Activated CD4-positive, alpha-beta T cell treated with anti-CD3 and anti-CD28 coated beads for 24 hours (primary cell): ENCODE measurements around the gene ENTPD7.
"Not testable (repeated sequence)": the region's sequence is repeated elsewhere in the genome, so short reads cannot be mapped to it uniquely, and the experiment has no call there.

ENCODE experiments used
- DNase-seq, 2 donors: peaks; one replicate each; pipeline ENCODE4 v3.0.0-alpha.2; 2020; ENCODE audit warnings: low read depth in 2 of 2

Gene ENTPD7

GRCh38 chr10:99659031-99659867 is at the start of gene ENTPD7:
Gene ENTPD7, plus strand, starts transcription at chr10:99659509. Its CDS starts 448 bp downstream, at chr10:99659957.
- peak; percentile 85 to 89 for DNase-seq

- no peak for DNase-seq
These were observed 49.1 kb upstream of the ENTPD7 start for GRCh38 chr10:99610221-99610620.

GRCh38 chr10:99611326-99611725 is 48.0 kb upstream of the ENTPD7 start:
- DNase-seq: no peak

- peak in 1 of 2 donors; percentile 25 for DNase-seq
These were observed 47.0 kb upstream of the ENTPD7 start for GRCh38 chr10:99612167-99612831.

GRCh38 chr10:99615426-99615825 is 43.9 kb upstream of the ENTPD7 start:
- DNase-seq: no peak

GRCh38 chr10:99617696-99618095 is 41.6 kb upstream of the ENTPD7 start:
- no peak for DNase-seq

GRCh38 chr10:99619090-99619800 is 40.1 kb upstream of the ENTPD7 start:
- no peak for DNase-seq

DNA sequence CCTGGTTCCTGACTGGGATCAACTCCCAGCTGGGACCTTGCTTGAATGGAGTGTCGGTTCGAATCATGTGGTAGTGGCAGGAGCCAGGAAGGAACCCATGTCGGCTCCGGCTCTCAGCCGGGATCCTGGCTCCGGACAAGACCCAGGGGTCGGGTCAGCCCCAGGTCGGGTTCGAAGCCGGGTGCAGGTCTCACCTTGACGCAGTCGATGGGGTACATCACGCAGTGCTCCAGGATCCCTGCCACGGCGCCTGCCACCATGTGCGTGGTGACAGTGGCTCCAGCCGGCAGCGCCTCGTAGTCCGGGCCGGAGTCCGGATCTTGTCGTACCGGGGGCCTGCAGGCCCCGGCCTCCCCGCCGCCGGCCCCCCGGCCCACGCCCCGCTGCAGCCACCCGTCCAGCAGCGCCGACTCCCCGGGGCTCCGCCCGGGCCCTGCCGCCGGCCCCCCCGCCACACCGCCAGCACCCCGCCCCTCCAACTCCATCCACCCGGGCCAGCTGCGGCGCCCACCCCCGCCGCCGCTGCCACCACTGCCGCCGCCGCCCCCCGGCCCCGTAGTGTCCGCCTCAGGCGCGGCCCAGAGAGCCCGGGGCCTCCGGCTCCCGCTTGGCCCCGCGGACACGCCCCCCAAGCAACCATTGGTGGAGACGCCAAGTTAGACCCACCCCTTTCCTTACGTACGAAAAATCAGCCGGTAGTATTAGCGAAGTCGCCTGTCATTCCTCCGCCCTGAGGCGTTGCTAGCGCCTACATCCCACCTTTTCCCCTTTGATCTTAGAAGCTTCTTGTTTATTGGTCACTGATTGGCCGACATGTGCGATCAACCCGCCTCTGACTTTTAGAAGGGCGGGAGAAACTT is 39.2 kb upstream of the ENTPD7 start, which contains the start of gene SLC25A28:
TSS of gene SLC25A28 (minus strand) at position 589 of the 860 bp plus-strand sequence. CDS start at position 485, 104 bp downstream.
- DNase-seq: peak; percentile 86 to 89

- peak; percentile 77 to 82 for DNase-seq
These were observed 38.4 kb upstream of the ENTPD7 start for GRCh38 chr10:99620711-99621453.

DNA sequence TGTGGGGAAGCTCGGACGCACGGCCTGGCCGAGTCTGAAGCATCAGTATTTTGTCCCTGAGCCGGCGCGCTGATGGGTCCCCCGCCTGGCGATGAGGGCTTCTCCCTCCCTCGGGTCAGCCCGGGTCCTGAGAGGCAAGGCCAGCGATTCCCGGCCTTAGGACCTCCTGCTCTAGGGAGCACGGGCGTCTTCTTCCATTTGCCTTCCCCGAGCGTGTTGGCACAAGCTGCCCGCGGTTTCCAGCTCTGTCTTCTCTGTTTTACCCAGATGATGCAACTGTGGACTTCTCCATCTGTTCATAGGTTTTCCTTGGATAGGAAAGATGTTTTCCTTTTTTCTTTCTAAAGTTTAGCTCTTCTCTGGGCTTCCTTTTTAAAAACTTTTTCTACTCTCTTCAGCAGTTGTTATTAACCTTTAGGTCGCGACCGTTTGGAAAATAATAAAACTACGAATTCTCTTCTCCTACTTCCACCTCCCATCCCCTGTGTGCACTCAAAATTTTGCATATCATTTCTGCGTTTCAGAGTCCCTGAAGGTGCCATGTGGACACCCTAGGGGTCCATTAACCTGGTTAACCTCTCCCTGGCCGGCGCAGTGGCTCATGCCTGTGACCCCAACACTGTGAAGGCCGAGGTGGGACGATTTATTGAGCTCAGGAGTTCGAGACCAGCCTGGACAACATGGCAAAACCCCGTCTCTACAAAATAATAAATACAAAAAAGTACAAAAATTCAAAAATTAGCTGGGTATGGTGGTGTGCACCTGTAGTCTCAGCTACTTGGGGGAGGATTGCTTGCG is 37.7 kb upstream of the ENTPD7 start:
- DNase-seq: no peak

- no peak for DNase-seq
These were observed 35.4 kb upstream of the ENTPD7 start for GRCh38 chr10:99623919-99624318.

- DNase-seq: not testable (repeated sequence)
These were observed 34.2 kb upstream of the ENTPD7 start for GRCh38 chr10:99625124-99625523.

GRCh38 chr10:99628923-99629624 is 30.2 kb upstream of the ENTPD7 start:
- no peak for DNase-seq

DNA sequence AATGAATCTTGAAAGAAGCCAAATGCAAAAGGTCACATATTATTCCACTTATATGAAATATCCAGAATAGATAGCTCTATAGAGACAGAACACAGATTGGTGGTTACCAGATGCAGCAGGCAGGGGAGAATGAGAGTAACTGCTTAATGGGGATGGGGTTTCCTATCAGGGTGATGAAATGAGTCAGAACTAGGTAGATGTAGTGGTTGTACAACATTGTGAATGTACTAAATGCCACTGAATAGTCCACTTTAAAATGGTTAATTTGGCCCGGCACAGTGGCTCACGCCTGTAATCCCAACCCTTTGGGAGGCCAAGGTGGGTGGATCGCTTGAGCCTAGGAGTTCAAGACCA is 29.7 kb upstream of the ENTPD7 start:
- DNase-seq: no peak

- no peak for DNase-seq
These were observed 28.9 kb upstream of the ENTPD7 start for GRCh38 chr10:99630433-99630832.

- no peak for DNase-seq
These were observed 28.3 kb upstream of the ENTPD7 start for GRCh38 chr10:99630991-99631390.

GRCh38 chr10:99631496-99631895 is 27.8 kb upstream of the ENTPD7 start:
- DNase-seq: no peak

DNA sequence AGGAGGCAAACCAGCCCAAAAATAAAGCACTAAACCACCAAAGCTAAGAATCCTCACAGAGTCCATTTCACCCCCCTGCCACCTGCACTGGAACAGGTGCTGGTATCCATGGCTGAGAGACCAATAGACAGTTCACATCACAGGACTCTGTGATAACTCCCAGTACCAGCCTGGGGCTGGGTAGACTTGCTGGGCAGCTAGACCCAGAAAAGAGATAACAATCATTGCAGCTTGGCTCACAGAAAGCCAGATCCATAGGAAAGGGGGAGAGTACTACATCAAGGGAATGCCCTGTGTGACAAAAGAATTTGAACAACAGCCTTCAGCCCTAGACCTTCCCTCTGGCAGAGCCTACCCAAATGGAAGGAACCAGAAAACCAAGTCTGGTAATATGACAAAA is 25.5 kb upstream of the ENTPD7 start:
- DNase-seq: no peak

DNA sequence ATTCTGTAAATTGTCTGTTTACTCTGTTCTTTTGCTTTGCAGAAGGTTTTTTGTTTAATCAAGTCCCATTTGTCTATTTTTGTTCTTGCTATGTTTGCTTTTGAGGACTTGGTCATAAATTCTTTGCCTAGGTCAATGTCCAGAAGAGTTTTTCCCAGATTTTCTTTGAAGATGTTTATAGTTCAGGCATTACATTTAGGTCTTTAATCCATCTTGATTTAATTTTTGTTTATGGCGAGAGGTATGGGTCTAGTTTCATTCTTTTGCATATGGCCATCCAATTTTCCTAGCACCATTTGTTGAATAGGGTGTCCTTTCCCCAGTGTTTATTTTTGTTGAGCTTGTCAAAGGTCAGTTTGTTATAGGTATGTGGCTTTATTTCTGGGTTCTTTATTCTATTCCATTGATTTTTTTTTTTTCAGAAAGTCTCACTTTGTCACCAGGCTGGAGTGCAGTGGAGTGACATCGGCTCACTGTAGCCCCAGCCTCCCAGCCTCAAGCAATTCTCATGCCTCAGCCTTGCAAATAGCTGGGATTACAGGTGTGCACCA is 11.6 kb upstream of the ENTPD7 start:
- DNase-seq: no peak
